GM18519 (cell line): ENCODE data around the gene MRPL54.
A peak's percentile ranks its signal among the peaks of the same experiment; 100 is the strongest.
"Not testable (repeated sequence)": the region's sequence is repeated elsewhere in the genome, so short reads cannot be mapped to it uniquely, and the experiment has no call there.

Source experiments
- ATAC-seq: cut with Tn5 transposase; IDR thresholded peaks from one replicate; pipeline ENCODE4 v1.9.1; 2021; ENCODE audit warnings: mild to moderate bottlenecking, moderate library complexity; ENCODE audit not compliant: unreplicated experiment, low FRiP score

The MRPL54 gene

DNA sequence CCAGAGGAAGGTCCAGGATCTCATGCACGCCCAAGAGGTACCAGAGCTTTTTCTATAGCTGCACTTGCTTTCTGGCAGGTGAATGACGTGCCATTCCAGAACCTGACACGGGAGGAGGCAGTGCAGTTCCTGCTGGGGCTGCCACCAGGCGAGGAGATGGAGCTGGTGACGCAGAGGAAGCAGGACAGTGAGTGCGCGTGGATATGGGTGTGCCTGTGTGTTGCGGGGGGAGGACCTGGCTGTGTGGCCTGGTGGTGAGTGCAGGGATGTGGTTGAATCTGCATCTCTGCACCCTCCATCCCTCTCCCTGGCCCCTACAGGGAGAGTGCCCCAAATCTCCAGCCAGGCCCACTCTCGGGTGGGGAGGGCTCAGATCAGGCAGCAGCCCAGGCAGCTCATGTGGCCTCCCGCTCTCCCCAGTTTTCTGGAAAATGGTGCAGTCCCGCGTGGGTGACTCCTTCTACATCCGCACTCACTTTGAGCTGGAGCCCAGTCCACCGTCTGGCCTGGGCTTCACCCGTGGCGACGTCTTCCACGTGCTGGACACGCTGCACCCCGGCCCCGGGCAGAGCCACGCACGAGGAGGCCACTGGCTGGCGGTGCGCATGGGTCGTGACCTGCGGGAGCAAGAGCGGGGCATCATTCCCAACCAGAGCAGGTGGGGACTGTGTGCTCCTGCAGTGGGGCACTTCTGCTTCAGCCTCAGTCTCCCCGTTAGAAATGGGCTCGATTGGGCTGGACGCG is 23.8 kb upstream of the MRPL54 start:
- no peak for ATAC-seq

GRCh38 chr19:3740431-3740830 is 22.1 kb upstream of the MRPL54 start:
- no peak for ATAC-seq

- no peak for ATAC-seq
Measured at GRCh38 chr19:3743486-3743885, 19.0 kb upstream of the MRPL54 start.

DNA sequence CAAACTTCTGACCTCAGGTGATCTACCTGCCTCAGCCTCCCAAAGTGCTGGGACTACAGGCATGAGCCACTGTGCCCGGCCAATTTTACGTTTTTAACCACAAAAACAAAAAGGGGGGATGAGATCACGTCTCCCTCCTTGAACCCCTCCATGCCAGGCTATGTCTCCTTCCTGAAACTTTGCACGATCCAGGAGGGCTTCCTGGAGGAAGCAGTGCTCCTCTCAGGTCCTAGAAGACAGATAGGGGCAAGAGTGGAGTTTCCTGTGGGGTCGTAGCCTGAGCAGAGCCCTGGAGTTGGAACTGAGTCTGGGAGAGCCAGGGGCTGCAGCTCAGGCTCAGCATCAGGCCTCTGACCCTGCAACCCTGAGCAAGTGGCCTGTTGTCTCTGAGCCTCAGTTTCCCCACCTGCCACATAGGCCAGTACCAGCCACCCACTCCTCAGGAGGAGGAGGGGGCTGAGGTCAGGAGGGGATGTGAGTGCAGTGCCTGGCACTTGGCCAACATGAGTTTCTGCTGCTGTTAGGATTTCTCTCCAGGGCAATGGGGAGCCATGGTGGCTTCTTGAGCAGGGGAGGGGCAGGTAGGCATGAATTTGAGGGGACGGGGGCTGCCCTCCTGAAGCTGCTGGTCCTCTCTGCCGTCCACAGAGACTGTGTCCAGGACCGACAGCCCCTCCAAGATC is 17.0 kb upstream of the MRPL54 start:
- ATAC-seq, result no peak

DNA sequence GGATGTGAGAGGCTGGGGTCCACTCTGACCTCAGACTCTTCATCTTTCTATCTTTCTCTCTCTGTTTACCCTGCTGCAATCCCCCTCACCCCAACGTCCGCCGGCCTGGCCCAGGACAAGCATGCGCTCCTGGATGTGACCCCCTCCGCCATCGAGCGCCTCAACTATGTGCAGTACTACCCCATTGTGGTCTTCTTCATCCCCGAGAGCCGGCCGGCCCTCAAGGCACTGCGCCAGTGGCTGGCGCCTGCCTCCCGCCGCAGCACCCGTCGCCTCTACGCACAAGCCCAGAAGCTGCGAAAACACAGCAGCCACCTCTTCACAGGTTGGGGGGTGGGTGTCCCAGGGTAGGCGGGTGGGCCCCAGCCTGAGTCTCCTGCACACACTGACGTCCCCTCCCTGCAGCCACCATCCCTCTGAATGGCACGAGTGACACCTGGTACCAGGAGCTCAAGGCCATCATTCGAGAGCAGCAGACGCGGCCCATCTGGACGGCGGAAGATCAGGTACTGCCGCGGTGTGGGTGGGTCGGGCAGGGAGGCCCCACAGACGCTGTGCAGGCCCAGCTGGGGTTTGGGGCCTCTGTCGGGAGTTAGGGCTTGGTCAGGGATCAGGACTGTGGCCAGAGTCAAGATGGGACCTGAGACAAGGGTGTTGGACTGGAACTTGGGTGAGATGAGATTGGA is 16.0 kb upstream of the MRPL54 start:
- no peak for ATAC-seq

GRCh38 chr19:3748965-3749364 is 13.5 kb upstream of the MRPL54 start:
- no peak for ATAC-seq

- ATAC-seq, result no peak
Measured at GRCh38 chr19:3750211-3750610, 12.3 kb upstream of the MRPL54 start.

GRCh38 chr19:3751236-3751635 is 11.2 kb upstream of the MRPL54 start:
- ATAC-seq, result no peak

- ATAC-seq, result no peak
Measured at GRCh38 chr19:3752492-3752891, 10.0 kb upstream of the MRPL54 start.

DNA sequence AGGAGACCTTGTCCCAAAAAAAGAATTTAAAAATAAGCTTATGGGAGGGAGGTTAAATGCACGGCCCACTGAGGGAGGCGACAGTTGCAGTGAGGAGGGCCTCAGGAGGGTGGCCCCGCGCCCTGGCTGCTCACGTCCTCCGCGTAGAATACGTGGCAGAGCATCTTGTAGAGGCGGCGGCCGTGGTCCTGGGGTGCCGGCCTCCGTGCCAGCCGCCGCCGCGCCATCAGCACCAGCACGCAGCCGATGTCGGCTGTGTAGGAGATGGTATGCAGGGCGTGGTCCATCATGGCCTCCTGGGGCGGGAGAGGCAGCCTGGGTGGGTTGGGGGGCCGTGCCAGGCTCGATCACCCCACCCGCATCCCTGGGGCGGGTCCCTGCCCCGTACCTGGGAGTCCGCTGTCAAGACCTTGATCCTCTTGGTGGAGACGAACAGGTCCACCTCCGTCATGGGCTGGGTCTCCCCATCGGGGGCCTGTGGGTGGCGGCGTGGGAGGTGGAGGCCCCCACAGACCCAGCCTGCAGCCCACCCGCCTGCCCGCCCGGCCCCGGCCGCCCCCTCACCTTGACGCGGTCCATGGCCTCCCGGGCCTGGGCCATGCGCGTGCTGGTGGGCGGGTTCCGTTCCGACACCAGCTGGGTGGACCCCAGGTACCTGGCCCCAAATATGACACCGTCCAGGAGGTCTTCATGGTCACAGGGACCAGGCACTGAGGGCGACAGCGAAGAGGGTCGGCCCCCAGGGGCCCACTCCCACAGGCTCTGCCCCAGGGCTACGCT is 8.7 kb upstream of the MRPL54 start:
- no peak for ATAC-seq

GRCh38 chr19:3757705-3758104 is 4.8 kb upstream of the MRPL54 start:
- ATAC-seq, result not testable (repeated sequence)

GRCh38 chr19:3758297-3758696 is 4.2 kb upstream of the MRPL54 start:
- ATAC-seq, result not testable (repeated sequence)

DNA sequence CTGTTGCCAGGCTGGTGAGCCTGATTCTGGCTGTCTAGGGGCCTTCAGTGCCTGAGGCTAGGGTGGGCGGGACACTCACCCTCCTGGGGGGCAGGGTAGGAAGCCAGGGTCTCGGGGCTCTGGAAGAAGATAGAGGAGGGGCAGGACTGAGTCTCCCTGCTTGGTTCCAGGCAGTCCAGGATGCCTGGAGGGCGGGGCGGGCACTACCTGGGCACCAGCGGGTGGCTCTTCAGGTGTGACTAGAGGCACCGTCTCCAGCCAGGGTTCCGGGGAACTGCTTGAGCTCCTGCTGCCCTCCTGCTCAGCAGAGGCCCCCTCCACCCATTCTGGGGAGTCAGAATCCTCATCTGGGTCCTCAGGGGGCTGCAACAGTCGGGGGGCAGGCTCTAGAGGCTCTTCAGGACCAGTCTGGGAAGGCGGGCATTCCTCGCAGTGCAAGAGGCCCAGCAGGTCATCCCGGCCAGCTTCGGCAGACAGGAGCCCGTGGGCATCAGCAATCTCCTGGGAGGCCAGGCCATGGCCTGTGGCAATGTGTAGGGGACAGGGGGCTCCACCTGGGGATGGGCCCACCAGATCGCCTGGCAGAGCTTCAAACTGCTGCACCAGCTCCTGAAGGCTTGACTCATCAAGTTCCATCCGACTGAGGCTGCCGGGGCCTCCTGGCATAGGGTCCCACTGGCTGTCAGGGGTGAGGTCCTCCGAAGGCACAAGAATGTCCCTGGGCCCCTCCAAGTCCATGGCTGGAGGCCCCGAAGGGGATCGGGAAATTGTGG is 2.8 kb upstream of the MRPL54 start:
- no peak for ATAC-seq

DNA sequence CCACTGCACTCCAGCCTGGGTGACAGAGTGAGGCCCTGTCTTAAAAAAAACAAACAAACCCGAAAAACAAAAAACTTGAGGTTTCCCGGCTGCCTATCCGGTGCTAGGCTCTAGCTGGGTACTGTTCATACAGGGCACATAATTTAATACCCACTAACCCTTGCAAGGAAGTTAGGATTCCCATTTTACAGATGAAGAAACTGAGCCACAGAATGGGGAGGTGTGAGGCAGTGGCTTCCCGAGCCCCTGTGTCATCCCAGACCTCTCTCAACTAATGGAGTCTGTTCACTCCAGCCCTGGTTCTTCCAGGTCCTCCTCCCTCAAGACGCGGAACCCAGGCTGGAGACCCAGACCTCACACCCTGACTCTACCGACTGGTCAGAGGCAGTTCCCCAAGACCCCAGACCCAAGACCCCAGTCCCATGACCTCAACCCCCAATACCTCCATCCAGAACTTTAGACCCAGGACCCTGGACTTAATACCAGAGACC is 1.6 kb upstream of the MRPL54 start:
- ATAC-seq, result no peak

- peak; percentile 37 for ATAC-seq
Measured at GRCh38 chr19:3761382-3762129, 926 bp upstream of the MRPL54 start, which contains the start of gene APBA3. APBA3 (minus strand) TSS chr19:3761692; CDS start chr19:3760264, 1,428 bp downstream.

DNA sequence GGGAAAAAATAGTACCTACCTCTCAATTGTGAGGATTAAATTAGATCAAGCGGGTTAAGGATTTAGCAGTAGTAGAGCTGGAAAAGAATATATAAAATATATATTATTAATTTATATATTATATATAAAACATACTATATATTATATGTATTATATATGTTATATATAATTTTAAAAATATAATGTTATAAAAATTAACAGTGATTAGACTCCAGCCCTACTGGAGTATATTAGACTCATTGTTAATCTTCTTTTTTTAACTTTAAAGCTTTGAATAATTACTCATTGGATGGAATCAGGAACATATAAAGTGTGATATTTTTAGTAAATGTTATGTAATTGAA is 380 bp upstream of the MRPL54 start:
- ATAC-seq, result no peak

DNA sequence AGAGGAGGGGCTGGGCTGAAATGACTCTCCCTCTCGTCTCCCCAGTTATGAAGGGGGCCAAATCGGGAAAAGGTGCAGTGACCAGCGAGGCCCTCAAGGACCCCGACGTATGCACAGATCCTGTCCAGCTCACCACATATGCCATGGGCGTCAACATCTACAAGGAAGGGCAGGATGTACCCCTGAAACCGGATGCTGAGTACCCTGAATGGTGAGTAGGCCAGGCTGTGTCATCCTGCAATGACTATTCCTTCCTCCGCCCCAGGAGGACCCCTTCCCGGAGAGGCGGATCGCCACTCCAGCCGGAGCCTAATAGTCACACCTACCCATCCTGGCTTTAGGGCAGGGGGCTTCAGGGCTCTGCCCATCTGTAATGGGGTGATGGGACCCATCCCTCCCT is 2.6 kb downstream of the MRPL54 start:
- no peak for ATAC-seq

- ATAC-seq, result not testable (repeated sequence)
Measured at GRCh38 chr19:3765757-3766156, 3.3 kb downstream of the MRPL54 start.

GRCh38 chr19:3766520-3766919 is 4.0 kb downstream of the MRPL54 start:
- ATAC-seq, result no peak
